ENCODE results near the gene SYT15.
"Not testable (repeated sequence)": the region's sequence is repeated elsewhere in the genome, so short reads cannot be mapped to it uniquely, and the experiment has no call there.

Gene SYT15

DNA sequence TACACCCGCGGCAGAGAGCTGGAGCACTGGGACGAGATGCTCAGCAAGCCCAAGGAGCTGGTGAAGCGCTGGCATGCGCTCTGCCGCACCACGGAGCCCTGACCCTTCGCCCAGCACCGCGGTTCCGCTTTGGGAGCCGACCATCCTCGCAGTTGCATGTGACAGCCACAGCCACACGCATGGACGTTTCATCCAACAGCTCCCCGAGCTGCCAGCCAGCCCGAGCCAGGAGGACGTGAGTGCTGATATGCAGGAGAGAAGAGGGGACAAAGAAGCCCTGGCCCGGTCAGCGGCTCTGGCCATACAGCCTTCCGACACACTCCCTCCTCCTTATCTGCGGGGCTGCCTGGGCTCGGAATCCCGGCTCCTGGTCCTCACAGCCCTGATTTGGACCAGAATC is 8.6 kb downstream of the SYT15 start:
- H3K27ac Mint-ChIP-seq; H3K4me3 Mint-ChIP-seq; H3K4me1 Mint-ChIP-seq; H3K9me3 Mint-ChIP-seq; H3K36me3 Mint-ChIP-seq (ENCODE audit: low read depth); H3K27me3 Mint-ChIP-seq (ENCODE audit: low read depth): not testable (repeated sequence)

DNA sequence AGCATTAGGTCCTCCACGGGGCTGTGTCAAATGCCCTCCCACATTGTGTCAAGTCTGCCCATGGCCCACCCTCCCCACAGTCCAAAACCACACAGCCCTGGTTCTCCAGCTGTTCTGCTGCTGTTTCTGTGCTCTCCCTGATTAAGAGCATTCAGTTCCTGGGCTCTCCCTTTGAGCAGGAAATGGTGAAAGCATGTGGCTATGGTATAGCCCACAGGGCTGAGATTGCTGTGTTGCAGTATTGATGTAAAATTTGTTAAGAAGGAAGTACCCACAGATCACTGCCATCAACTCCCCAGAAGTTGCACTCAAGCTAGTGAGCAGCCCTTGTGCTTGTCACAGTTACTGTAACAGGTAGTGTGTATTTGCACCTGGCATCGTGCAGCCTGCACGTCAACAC is 9.3 kb downstream of the SYT15 start:
- H3K4me1 Mint-ChIP-seq; H3K4me3 Mint-ChIP-seq; H3K27ac Mint-ChIP-seq; H3K27me3 Mint-ChIP-seq (ENCODE audit: low read depth); H3K9me3 Mint-ChIP-seq; H3K36me3 Mint-ChIP-seq (ENCODE audit: low read depth): not testable (repeated sequence)

DNA sequence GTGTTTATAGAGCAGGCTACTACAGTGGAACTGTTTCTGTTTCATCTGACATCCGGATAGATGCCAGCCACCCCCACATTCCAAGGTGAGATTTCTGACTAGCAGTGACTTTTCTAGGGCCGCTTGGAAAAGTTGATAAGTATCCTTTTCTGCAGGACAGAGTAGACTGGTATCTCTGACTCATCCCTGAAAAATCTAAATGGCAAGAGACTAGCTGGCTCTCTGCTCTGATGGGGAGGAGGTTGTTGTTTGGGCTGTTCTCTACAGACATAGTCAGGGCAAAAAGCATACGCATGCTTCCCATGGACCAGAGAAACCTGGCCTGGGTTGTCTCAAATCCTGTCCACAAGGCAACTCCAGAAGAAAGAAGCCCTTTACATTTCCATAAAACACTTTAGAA is 10.7 kb downstream of the SYT15 start:
- not testable (repeated sequence) for H3K4me1 Mint-ChIP-seq, H3K4me3 Mint-ChIP-seq, H3K9me3 Mint-ChIP-seq

DNA sequence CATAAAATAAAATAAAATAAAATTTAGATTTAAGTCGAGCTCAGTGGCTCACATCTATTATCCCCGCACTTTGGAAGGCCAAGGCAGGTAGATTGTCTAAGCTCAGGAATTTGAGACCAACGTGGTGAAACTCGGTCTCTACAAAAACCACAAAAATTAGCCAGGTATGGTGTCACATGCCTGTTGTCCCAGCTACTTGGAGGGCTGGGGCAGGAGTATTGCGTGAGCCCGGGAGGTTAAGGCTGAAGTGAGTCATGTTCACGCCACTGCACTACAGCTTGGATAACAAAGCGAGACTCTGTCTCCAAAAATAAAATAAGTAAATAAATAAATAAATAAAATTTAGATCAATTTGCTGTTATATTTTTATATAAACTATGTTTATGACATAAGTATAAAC is 12.1 kb downstream of the SYT15 start:
- not testable (repeated sequence) for H3K4me3 Mint-ChIP-seq, H3K27ac Mint-ChIP-seq

More for the DNA sequence above, 10.7 kb downstream of the SYT15 start:
- H3K27me3 Mint-ChIP-seq (ENCODE audit: low read depth); H3K27ac Mint-ChIP-seq; H3K36me3 Mint-ChIP-seq (ENCODE audit: low read depth): not testable (repeated sequence)

DNA sequence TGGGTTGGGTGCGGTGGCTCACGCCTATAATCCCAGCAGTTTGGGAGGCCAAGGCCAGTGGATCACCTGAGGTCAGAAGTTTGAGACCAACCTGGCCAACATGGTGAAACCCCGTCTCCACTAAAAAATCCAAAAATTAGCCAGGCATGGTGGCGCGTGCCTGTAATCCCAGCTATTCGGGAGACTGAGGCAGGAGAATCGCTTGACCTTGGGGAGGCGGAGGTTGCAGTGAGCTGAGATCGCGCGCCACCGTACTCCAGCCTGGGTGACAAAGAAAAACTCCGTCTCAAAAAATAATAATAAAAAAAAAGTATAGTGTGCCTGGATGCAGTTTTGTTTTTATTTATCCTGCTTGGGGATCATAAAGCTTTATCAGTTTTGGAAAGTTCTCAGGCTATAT is 14.4 kb downstream of the SYT15 start:
- not testable (repeated sequence) for H3K27me3 Mint-ChIP-seq (ENCODE audit: low read depth); H3K27ac Mint-ChIP-seq; H3K4me3 Mint-ChIP-seq; H3K9me3 Mint-ChIP-seq; H3K4me1 Mint-ChIP-seq; H3K36me3 Mint-ChIP-seq (ENCODE audit: low read depth)

More for the DNA sequence above, 12.1 kb downstream of the SYT15 start:
- H3K4me1 Mint-ChIP-seq; H3K9me3 Mint-ChIP-seq; H3K27me3 Mint-ChIP-seq (ENCODE audit: low read depth); H3K36me3 Mint-ChIP-seq (ENCODE audit: low read depth): not testable (repeated sequence)

DNA sequence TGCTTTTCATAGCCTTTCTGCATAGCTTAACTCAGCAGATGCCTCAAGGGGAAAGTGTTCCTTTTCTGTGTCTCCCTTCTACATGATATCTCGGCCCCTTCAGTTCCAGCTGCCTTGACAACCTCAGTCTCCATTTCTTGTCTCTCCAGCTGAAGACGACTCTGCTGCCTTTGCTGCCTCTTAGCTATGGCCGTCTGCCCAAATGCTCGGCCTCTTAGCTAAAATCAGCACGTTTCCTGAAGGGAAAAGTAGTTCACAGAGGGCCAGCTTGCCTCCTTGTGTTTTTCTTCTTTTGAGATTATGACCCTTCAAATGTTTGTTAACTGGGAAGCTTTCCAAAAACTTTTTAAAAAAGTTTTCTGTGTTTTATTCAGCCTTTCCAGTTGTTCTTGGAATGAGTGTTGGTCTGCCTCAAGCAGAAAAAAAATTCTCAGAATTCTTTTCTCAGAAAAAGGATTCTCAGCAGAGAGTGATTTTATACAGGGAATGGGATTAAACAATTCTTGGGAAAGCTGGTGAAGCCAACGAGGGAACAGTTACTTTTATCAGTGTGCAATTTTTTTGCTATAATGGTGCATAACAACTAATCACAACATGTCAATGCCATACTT is 15.6 kb downstream of the SYT15 start:
- H3K9me3 Mint-ChIP-seq; H3K27me3 Mint-ChIP-seq (ENCODE audit: low read depth); H3K4me1 Mint-ChIP-seq; H3K36me3 Mint-ChIP-seq (ENCODE audit: low read depth): not testable (repeated sequence)
- Mint-ChIP-seq H3K4me3 (peak overlapping the region in 2 of 3 experiments; percentile 12 to 45), H3K27ac (peak overlapping the region; percentile 95 to 97 (median 97))

DNA sequence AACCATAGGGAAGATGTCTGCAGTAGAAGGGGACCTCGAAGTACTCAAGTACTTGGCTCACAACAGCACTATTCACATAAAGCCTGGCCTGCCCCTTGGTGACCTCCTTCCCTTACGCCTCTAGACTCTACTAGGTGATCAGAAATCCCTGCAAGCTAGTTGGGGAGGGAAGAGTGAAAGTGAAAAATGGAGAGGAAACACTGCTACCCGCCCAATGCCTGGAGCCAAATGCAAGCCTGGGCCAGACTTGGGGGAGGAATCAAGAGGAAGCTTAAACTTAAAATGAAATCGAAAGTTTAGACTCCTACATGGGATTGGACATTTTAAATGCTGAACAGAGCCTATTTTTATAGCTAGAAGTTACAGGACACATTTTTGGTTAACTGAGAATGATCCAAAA is 17.6 kb downstream of the SYT15 start:
- H3K36me3 Mint-ChIP-seq (ENCODE audit: low read depth); H3K4me1 Mint-ChIP-seq; H3K27me3 Mint-ChIP-seq (ENCODE audit: low read depth); H3K9me3 Mint-ChIP-seq; H3K27ac Mint-ChIP-seq: not testable (repeated sequence)
- peak overlapping the region in 2 of 3 experiments; percentile 54 to 76 for H3K4me3 Mint-ChIP-seq

DNA sequence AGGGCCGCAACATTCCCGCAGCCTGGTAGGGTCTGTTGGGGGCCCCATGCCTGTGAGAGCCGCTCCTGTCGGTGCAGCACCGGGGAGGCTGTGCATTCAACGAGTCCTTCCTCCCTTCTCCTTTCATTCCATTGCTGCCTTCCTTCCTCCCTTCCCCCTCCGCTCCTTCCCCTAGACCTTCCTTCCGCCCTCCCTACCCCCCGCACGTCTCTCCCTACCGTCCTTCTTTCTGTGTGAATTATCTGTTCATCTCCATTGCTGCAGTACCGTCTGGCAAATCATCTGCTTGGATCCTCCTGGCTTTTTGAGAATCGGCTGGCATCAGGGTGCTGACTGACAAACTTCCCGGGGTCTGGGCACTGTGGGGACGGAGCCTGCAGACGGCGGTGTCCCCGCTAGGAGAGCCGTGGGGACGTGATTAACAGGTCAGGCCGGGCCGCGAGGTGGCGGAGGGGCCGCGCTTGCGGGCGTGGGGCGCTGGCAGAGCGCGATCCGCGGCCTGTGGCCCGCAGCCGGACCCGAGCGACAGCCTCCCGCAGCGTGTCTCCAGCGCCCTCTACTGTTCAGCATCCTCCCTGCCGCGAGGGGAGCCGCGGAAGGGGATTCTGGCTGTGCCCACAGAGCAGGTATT is 18.8 kb downstream of the SYT15 start:
- H3K27me3 Mint-ChIP-seq (ENCODE audit: low read depth); H3K36me3 Mint-ChIP-seq (ENCODE audit: low read depth); H3K27ac Mint-ChIP-seq; H3K9me3 Mint-ChIP-seq; H3K4me1 Mint-ChIP-seq: not testable (repeated sequence)
- H3K4me3 Mint-ChIP-seq: peak overlapping the region; percentile 67 to 80 (median 69)
- TF ChIP-seq, protein P1, sequence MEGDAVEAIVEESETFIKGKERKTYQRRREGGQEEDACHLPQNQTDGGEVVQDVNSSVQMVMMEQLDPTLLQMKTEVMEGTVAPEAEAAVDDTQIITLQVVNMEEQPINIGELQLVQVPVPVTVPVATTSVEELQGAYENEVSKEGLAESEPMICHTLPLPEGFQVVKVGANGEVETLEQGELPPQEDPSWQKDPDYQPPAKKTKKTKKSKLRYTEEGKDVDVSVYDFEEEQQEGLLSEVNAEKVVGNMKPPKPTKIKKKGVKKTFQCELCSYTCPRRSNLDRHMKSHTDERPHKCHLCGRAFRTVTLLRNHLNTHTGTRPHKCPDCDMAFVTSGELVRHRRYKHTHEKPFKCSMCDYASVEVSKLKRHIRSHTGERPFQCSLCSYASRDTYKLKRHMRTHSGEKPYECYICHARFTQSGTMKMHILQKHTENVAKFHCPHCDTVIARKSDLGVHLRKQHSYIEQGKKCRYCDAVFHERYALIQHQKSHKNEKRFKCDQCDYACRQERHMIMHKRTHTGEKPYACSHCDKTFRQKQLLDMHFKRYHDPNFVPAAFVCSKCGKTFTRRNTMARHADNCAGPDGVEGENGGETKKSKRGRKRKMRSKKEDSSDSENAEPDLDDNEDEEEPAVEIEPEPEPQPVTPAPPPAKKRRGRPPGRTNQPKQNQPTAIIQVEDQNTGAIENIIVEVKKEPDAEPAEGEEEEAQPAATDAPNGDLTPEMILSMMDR (IDR thresholded peaks at IDR 0.05; ENCODE audit: unreplicated experiment in 3 of 3): peak in 1 of 3 experiments; percentile 14

DNA sequence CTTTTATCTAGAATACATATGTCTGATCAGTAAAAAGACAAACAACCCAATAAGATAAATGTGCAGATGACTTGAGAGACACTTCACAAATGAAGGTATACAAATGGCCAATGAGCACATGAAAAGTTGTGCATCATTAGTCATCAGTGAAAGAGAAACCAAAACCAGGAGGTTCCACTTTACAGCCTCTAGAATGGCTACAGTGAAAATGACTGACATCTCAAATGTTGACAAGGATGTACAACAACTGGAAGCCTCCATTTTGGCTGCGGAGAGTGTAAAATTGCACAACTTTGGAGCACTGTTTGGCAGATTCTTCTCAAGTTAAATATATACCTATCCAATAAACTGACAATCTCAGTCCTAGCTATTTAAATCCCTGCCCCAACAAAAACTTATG is 21.6 kb downstream of the SYT15 start:
- not testable (repeated sequence) for H3K9me3 Mint-ChIP-seq; H3K4me1 Mint-ChIP-seq; H3K4me3 Mint-ChIP-seq; H3K27ac Mint-ChIP-seq; H3K36me3 Mint-ChIP-seq (ENCODE audit: low read depth); H3K27me3 Mint-ChIP-seq (ENCODE audit: low read depth)

DNA sequence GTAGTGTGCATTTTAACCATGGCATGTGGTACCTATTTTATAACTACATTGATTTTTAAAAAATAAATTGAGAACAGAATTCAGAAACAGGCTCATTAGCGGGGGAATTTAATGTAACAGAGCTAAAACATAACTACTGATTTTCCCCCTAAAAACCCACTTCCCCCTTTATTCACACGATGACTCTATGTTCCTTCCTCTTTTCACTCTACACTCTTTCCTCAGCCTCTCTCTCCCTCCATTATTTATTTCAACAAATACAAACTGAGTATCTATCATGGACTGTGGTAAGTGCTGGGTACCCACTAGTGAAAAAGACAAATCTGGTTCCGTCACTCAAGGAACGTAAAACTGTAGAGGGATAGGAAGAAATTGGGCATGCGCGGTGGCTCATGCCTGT is 36.6 kb downstream of the SYT15 start:
- not testable (repeated sequence) for H3K27me3 Mint-ChIP-seq (ENCODE audit: low read depth); H3K4me1 Mint-ChIP-seq; H3K36me3 Mint-ChIP-seq (ENCODE audit: low read depth)

DNA sequence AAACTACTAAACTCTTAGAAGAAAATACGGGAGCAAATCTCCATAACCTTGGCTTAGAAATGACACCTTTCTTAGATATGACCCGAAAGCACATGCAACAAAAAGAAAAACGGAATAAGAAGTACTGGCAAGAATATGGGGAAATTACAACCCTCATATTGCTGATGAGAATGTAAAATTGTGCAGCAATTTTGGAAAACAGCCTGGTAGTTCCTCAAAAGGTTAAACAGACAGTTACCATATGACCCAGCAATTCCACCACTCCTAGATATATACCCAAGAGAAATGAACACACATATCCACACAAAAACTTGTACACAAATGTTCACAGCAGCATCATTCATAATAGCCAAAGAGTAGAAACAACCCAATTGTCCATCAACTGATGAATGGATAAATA is 37.3 kb downstream of the SYT15 start:
- H3K4me3 Mint-ChIP-seq; H3K9me3 Mint-ChIP-seq; H3K4me1 Mint-ChIP-seq; H3K27me3 Mint-ChIP-seq (ENCODE audit: low read depth); H3K36me3 Mint-ChIP-seq (ENCODE audit: low read depth); H3K27ac Mint-ChIP-seq: not testable (repeated sequence)

More for the DNA sequence above, 36.6 kb downstream of the SYT15 start:
- H3K4me3 Mint-ChIP-seq, H3K27ac Mint-ChIP-seq, H3K9me3 Mint-ChIP-seq: not testable (repeated sequence)

DNA sequence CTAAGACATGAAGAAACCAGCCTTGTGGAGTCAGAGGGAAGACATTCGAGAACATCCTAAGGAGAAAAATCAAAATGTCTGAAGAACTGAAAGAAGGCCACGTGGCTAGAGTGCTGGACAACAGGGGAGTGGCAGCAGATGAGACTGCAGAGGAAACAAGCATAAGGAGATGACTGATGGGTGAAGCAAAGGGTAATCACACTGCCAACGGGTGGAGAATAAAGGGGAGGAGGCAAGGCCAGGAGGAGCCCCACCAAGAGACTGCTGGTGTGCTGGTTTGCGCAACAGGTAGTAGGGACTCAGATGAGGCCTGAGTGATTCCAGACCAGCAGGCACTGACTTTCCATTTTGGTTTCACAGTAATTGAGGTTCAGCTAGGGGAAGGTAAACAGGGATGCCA is 38.2 kb downstream of the SYT15 start:
- not testable (repeated sequence) for H3K36me3 Mint-ChIP-seq (ENCODE audit: low read depth); H3K27ac Mint-ChIP-seq; H3K9me3 Mint-ChIP-seq; H3K27me3 Mint-ChIP-seq (ENCODE audit: low read depth); H3K4me3 Mint-ChIP-seq; H3K4me1 Mint-ChIP-seq

DNA sequence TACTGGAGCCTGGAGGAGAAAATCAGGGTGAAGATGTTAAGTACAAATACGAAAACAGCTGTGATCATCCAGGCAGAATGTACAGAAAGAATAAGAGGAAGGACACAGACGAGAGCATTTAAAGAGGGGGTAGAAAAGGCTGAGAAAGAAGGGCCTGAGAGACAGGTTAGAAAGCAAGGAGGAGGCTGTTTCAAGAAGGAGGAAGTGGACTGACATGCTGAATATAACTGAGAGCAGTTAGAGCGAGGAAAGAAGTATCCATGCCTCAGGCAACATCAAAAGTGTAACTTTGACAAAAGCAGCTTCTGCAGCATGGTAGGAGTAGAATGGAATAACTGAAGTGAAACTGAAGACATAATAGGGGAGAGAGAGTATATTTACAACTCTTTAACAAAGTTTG is 39.0 kb downstream of the SYT15 start:
- H3K4me3 Mint-ChIP-seq; H3K36me3 Mint-ChIP-seq (ENCODE audit: low read depth); H3K27ac Mint-ChIP-seq; H3K4me1 Mint-ChIP-seq; H3K27me3 Mint-ChIP-seq (ENCODE audit: low read depth); H3K9me3 Mint-ChIP-seq: not testable (repeated sequence)

DNA sequence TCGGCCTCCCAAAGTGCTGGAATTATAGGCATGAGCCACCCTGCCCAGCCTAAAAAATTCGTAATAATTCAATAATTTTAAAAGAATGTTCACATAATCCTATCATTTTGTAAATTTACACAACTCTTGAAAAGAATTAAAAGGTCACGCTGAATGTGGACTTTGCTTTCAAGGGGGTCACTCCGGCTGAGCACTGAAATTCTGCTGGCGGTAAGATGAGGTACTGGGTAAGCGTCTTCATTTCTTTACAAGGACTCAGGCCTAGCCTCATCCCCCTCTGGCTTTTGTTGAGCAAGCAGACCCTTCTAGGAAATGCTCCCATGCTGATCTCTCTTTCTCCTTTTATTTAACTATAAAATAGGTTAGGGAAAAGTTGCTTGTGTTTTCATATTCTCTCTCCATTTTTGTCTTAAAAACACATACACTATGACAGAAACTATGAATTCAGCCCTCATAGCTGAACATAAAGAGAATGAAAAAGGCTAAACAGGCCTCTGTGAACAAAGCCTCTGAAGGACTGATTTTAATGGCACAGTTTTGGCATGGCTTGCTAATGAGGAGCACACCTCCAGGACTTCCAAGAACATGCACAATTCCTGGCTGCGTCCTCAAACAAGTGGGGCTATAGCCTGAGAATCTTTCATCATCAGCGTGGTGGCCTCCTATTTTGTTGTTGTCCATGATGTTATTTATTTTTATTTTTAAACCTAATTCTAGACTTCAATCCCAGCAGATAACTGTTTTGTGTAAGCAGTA is 45.1 kb downstream of the SYT15 start:
- H3K27me3 Mint-ChIP-seq (ENCODE audit: low read depth); H3K36me3 Mint-ChIP-seq (ENCODE audit: low read depth); H3K4me1 Mint-ChIP-seq; H3K9me3 Mint-ChIP-seq; H3K27ac Mint-ChIP-seq; H3K4me3 Mint-ChIP-seq: not testable (repeated sequence)
